Esophagus squamous epithelium (tissue), 5 donors: ENCODE measurements around the gene CLEC4D. TPM values are rescaled to one million over a fixed set of nuclear protein-coding genes. Genes with fewer than 3 reads are reported as not detected.

Experiments
- DNase-seq: peaks from one replicate; lab custom pipeline; 2025; lab: John Stamatoyannopoulos, UW
- H3K27ac ChIP-seq, 4 donors: fragments of 200-600 bp; sonication (generic); one replicate each; pipeline ENCODE4 v1.5.1; 2016 to 2019; ENCODE audit warnings: mild to moderate bottlenecking in 1 of 4
- H3K27me3 ChIP-seq, 4 donors: fragments of 200-600 bp; sonication (generic); 1 replicate in 3 of 4; 2 replicates in 1 of 4; pipeline versions ENCODE4 v1.5.1 to v1.6.0; 2017 to 2021; ENCODE audit warnings: antibody characterized with exemption in 1 of 4
- H3K36me3 ChIP-seq, 3 donors: fragments of 200-600 bp; sonication (generic); one replicate each; pipeline ENCODE4 v1.5.1; 2016 to 2019
- H3K4me1 ChIP-seq, 3 donors: fragments of 200-600 bp; sonication (generic); one replicate each; pipeline ENCODE4 v1.5.1; 2017 to 2019
- H3K4me3 ChIP-seq, 4 donors: fragments of 200-600 bp; sonication (generic); 1 replicate in 3 of 4; 2 replicates in 1 of 4; pipeline ENCODE4 v1.5.1; 2016 to 2019; ENCODE audit warnings: mild to moderate bottlenecking in 2 of 4, moderate library complexity in 1 of 4
- H3K9me3 ChIP-seq, 3 donors: fragments of 200-600 bp; sonication (generic); one replicate each; pipeline ENCODE4 v1.5.1; 2016 to 2019
- CTCF ChIP-seq, 6 experiments: fragments of 450-650 bp in 4 of 6; fragments of 200-600 bp in 2 of 6; sonication (generic) in 2 of 6; IDR thresholded peaks; one replicate each; pipeline ENCODE4 v1.5.1; 2016 to 2019; ENCODE audit warnings: antibody characterized with exemption in 6 of 6, mild to moderate bottlenecking in 4 of 6, moderate library complexity in 4 of 6
- POLR2A ChIP-seq, 4 donors: fragments of 450-650 bp; IDR thresholded peaks; one replicate each; pipeline ENCODE4 v1.6.1; 2017; ENCODE audit warnings: antibody characterized with exemption in 4 of 4, mild to moderate bottlenecking in 4 of 4, moderate library complexity in 3 of 4
- WGBS, 2 donors: methylation state at CpG; one replicate each; pipeline ENCODE4 v1.1.5; 2018; 5-methylcytosine and 5-hydroxymethylcytosine counted together
- intact Hi-C: fragments of 100-400 bp; cut with DNase I; formaldehyde crosslinking; loops from one replicate; pipeline ENCODE4 v1.15.0; 2022
- total RNA-seq, 4 donors: library from RNA; depleted of rRNA; stranded (reverse); fragments of >200 nt; gene quantifications; one replicate each; pipeline ENCODE4 v1.1.0, GENCODE V29; 2016
- donor health status: DM: yes; HTN: yes; CAD: no.

Gene CLEC4D
- total RNA-seq = under 1 TPM in 2 of 4 donors, not detected in 2; 0.12 to 0.19 TPM

GRCh38 chr12:8513256-8513655 lies at the start of gene CLEC4D:
TSS of gene CLEC4D (plus strand) at chr12:8513503. CDS start at chr12:8513733, 230 bp downstream.
- Histone ChIP-seq H3K36me3 (no peaks in the 10 kb centered on the region), H3K4me1 (no peaks in the 10 kb centered on the region), H3K27ac (no peak within 1 kb of the TSS), H3K9me3 (no peaks in the 10 kb centered on the region), H3K4me3 (no peak within 1 kb of the TSS), H3K27me3 (peaks cover 0 to 13% (median 0%) of the 10 kb centered on the region in 4 donors)
- DNase-seq = no peak
- intact Hi-C loops = no loop called here
- WGBS, 2 donors = 71 to 74% methylated on average over 4 of the region's 4 CpGs
- no peak for TF ChIP-seq POLR2A (IDR thresholded peaks at IDR 0.05)
- no peak for TF ChIP-seq CTCF (IDR thresholded peaks at IDR 0.05)

GRCh38 chr12:8465301-8465996 lies 47.9 kb upstream of the CLEC4D start:
- no peak overlapping the region for H3K4me3 ChIP-seq
- no peaks in the 10 kb centered on the region for H3K9me3 ChIP-seq
- 0 to 27% methylated on average over 2 of the region's 2 CpGs for WGBS, 2 donors
- intact Hi-C loops = no loop called here
- no peak for DNase-seq
- TF ChIP-seq POLR2A (IDR thresholded peaks at IDR 0.05) = no peak
- no peak for TF ChIP-seq CTCF (IDR thresholded peaks at IDR 0.05)
- H3K36me3 ChIP-seq = no peaks in the 10 kb centered on the region
- no peaks in the 10 kb centered on the region for H3K4me1 ChIP-seq
- H3K27me3 ChIP-seq = no peaks in the 10 kb centered on the region
- H3K27ac ChIP-seq = no peak overlapping the region

GRCh38 chr12:8466241-8466640 lies 47.1 kb upstream of the CLEC4D start:
- intact Hi-C loops = no loop called here
- H3K27ac ChIP-seq = no peak overlapping the region
- H3K4me1 ChIP-seq = no peaks in the 10 kb centered on the region
- no peak for TF ChIP-seq CTCF (IDR thresholded peaks at IDR 0.05)
- TF ChIP-seq POLR2A (IDR thresholded peaks at IDR 0.05) = no peak
- H3K4me3 ChIP-seq = no peak overlapping the region
- no peaks in the 10 kb centered on the region for H3K27me3 ChIP-seq
- H3K9me3 ChIP-seq = no peaks in the 10 kb centered on the region
- H3K36me3 ChIP-seq = no peaks in the 10 kb centered on the region
- no peak for DNase-seq

GRCh38 chr12:8471090-8471489 lies 42.2 kb upstream of the CLEC4D start:
- TF ChIP-seq POLR2A (IDR thresholded peaks at IDR 0.05) (no peak), CTCF (IDR thresholded peaks at IDR 0.05) (no peak)

GRCh38 chr12:8475508-8476203 lies 37.6 kb upstream of the CLEC4D start:
- Histone ChIP-seq H3K27ac (no peak overlapping the region), H3K27me3 (no peaks in the 10 kb centered on the region), H3K4me1 (no peaks in the 10 kb centered on the region), H3K36me3 (no peaks in the 10 kb centered on the region), H3K9me3 (no peaks in the 10 kb centered on the region), H3K4me3 (no peak overlapping the region)
- intact Hi-C loops = no loop called here
- no peak for DNase-seq
- no peak for TF ChIP-seq POLR2A (IDR thresholded peaks at IDR 0.05)
- TF ChIP-seq CTCF (IDR thresholded peaks at IDR 0.05) = no peak

More at GRCh38 chr12:8471090-8471489, 42.2 kb upstream of the CLEC4D start:
- no peaks in the 10 kb centered on the region for H3K36me3 ChIP-seq
- no peaks in the 10 kb centered on the region for H3K27me3 ChIP-seq
- 17 to 28% methylated on average over 1 of the region's 1 CpG for WGBS, 2 donors
- no peak for DNase-seq
- no peaks in the 10 kb centered on the region for H3K4me1 ChIP-seq
- intact Hi-C loops = no loop called here
- H3K27ac ChIP-seq = no peak overlapping the region
- no peaks in the 10 kb centered on the region for H3K9me3 ChIP-seq
- no peak overlapping the region for H3K4me3 ChIP-seq
